GM20000 (cell line): ENCODE results near the gene OR10V1.

Experiments
- DNase-seq: peaks from one replicate; pipeline ENCODE4 v3.0.0; 2012; ENCODE audit warnings: low spot score
- CTCF ChIP-seq: IDR thresholded peaks from 2 replicates; pipeline ENCODE4 v1.5.1; 2012; ENCODE audit warnings: mild to moderate bottlenecking, control low read depth; ENCODE audit errors: extremely low read depth, missing control alignments

Gene OR10V1

GRCh38 chr11:59678118-59678812 is 35.4 kb downstream of the OR10V1 start:
- no peak for TF ChIP-seq CTCF
- no peak for DNase-seq

- no peak for TF ChIP-seq CTCF
- no peak for DNase-seq
Observed at GRCh38 chr11:59676205-59676604, 37.4 kb downstream of the OR10V1 start.

- no peak for DNase-seq
- TF ChIP-seq CTCF, result no peak
Observed at GRCh38 chr11:59674291-59674690, 39.4 kb downstream of the OR10V1 start.

- DNase-seq, result no peak
- no peak for TF ChIP-seq CTCF
Observed at GRCh38 chr11:59673291-59673690, 40.4 kb downstream of the OR10V1 start.

- no peak for TF ChIP-seq CTCF
- DNase-seq, result no peak
Observed at GRCh38 chr11:59671471-59671870, 42.2 kb downstream of the OR10V1 start.

GRCh38 chr11:59669611-59670009 is 44.0 kb downstream of the OR10V1 start:
- no peak for DNase-seq
- TF ChIP-seq CTCF, result no peak

- no peak for TF ChIP-seq CTCF
- DNase-seq, result peak; percentile 99
Observed at GRCh38 chr11:59668950-59669610, 44.6 kb downstream of the OR10V1 start, which contains the start of gene PATL1. PATL1 (minus strand) TSS chr11:59669037; CDS start chr11:59668895, 142 bp downstream.
